HepG2 (cell line): ENCODE data around the gene JADE3.

Experiments used
- FOXA1 ChIP-seq, 2 experiments: fragments of 450-650 bp in 1 of 2; sonication (generic) in 1 of 2; formaldehyde crosslinking in 1 of 2; IDR thresholded peaks; 2 replicates each; pipeline versions ENCODE4 v1.4.0 to v1.6.1; 2016 to 2020; ENCODE audit warnings: missing genetic modification reagents in 1 of 2
- IRF2 ChIP-seq: IDR thresholded peaks from 2 replicates; pipeline ENCODE4 v1.6.1; 2018; ENCODE audit warnings: missing genetic modification reagents, missing compliant biosample characterization
- POLR2A ChIP-seq, 2 experiments: IDR thresholded peaks; 2 replicates each; pipeline ENCODE4 v1.6.1; 2011; ENCODE audit warnings: low read depth in 2 of 2, low read length in 2 of 2, mild to moderate bottlenecking in 1 of 2, moderate library complexity in 1 of 2; ENCODE audit not compliant: insufficient read depth in 1 of 2
- SRSF1 ChIP-seq: fragments of 200-400 bp; formaldehyde crosslinking; optimal IDR thresholded peaks from 2 replicates; pipeline ENCODE3; 2017; ENCODE audit warnings: mild to moderate bottlenecking, low read depth, low read length, moderate library complexity
- ZBTB7A ChIP-seq: sonication (generic); formaldehyde crosslinking; IDR thresholded peaks from 2 replicates; pipeline ENCODE4 v1.8.0; 2022; ENCODE audit warnings: mild to moderate bottlenecking, missing genetic modification reagents
- ZNF207 ChIP-seq: fragments of 450-650 bp; IDR thresholded peaks from 2 replicates; pipeline ENCODE4 v1.6.1; 2016; ENCODE audit warnings: antibody characterized with exemption, borderline replicate concordance
- TF ChIP-seq, protein P1 (sequence below): sonication (generic); formaldehyde crosslinking; IDR thresholded peaks from 2 replicates; pipeline ENCODE4 v1.5.0; 2020; ENCODE audit warnings: mild to moderate bottlenecking, missing genetic modification reagents, moderate library complexity
- TF ChIP-seq, protein P2 (sequence below): sonication (generic); formaldehyde crosslinking; IDR thresholded peaks from 2 replicates; pipeline ENCODE4 v1.5.0; 2020; ENCODE audit warnings: missing genetic modification reagents, mild to moderate bottlenecking, borderline replicate concordance

DNA sequence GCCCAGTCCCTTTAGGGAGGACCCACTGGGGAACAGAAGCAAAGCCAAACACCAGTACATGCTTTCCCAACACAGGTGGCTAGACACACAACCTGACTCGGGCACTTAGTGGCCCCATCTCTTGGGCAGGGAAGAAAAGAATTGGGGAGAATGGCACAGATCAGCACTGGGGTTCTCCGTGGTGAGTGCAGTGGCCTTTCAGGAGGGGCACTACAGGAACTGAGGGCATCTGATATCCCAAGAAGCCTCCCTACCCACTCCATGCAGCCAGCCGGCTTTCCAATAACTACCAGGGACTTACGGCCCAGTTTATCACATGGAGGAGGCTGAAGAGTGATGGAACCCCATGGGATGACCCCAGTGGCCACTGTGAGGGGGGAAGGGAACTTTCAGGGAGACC is 189.0 kb downstream of the JADE3 start:
- TF ChIP-seq ZNF207 (no peak), IRF2 (no peak), POLR2A (IDR thresholded peaks at IDR 0.05; ENCODE audit: insufficient read depth in 1 of 2, low read depth in 2 of 2, low read length in 2 of 2) (no peak), FOXA1 (IDR thresholded peaks at IDR 0.05) (no peak), FOXA1 (CRISPR knock-in tag; IDR thresholded peaks at IDR 0.05) (no peak), ZBTB7A (CRISPR knock-in tag) (no peak), SRSF1 (no peak)
- TF ChIP-seq, protein P1, sequence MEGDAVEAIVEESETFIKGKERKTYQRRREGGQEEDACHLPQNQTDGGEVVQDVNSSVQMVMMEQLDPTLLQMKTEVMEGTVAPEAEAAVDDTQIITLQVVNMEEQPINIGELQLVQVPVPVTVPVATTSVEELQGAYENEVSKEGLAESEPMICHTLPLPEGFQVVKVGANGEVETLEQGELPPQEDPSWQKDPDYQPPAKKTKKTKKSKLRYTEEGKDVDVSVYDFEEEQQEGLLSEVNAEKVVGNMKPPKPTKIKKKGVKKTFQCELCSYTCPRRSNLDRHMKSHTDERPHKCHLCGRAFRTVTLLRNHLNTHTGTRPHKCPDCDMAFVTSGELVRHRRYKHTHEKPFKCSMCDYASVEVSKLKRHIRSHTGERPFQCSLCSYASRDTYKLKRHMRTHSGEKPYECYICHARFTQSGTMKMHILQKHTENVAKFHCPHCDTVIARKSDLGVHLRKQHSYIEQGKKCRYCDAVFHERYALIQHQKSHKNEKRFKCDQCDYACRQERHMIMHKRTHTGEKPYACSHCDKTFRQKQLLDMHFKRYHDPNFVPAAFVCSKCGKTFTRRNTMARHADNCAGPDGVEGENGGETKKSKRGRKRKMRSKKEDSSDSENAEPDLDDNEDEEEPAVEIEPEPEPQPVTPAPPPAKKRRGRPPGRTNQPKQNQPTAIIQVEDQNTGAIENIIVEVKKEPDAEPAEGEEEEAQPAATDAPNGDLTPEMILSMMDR (CRISPR knock-in tag), result no peak
- TF ChIP-seq, protein P2, sequence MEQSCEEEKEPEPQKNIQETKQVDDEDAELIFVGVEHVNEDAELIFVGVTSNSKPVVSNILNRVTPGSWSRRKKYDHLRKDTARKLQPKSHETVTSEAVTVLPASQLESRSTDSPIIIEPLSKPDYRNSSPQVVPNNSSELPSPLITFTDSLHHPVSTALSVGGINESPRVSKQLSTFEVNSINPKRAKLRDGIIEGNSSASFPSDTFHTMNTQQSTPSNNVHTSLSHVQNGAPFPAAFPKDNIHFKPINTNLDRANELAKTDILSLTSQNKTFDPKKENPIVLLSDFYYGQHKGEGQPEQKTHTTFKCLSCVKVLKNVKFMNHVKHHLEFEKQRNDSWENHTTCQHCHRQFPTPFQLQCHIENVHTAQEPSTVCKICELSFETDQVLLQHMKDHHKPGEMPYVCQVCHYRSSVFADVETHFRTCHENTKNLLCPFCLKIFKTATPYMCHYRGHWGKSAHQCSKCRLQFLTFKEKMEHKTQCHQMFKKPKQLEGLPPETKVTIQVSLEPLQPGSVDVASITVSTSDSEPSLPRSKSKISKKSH, result no peak
